PC-9 (cell line): ENCODE data around the gene ATP6V1G3. TPM values are rescaled to one million over a fixed set of nuclear protein-coding genes. Genes with fewer than 3 reads are reported as not detected.

Experiments
- BruUV-seq: library from RNA; stranded (reverse); fragments of 400-500 nt; replicated peaks from 2 replicates; lab custom pipeline; 2021; lab: Mats Ljungman, UMichigan
- CTCF ChIA-PET: fragments of 300-600 bp; sonication (Branson Sonifier 250); formaldehyde crosslinking; loops from one replicate; lab custom pipeline; 2022; ENCODE audit warnings: antibody characterized with exemption; lab: Charles Lee
- POLR2A ChIA-PET: fragments of 300-600 bp; sonication (Branson Sonifier 250); formaldehyde crosslinking; loops from one replicate; lab custom pipeline; 2022; ENCODE audit warnings: antibody characterized with exemption; ENCODE audit not compliant: unreplicated experiment; lab: Charles Lee
- DNase-seq, 2 experiments: peaks; one replicate each; pipeline versions ENCODE4 v3.0.0 to v3.0.0-alpha.2; 2015 to 2022; ENCODE audit warnings: mixed read lengths in 1 of 2
- H2AFZ ChIP-seq: fragments of 200-600 bp; sonication (generic); 2 replicates; pipeline ENCODE4 v1.8.1; 2017; ENCODE audit warnings: antibody characterized with exemption
- H3F3A ChIP-seq: fragments of 200-600 bp; sonication (generic); 2 replicates; pipeline ENCODE4 v1.8.1; 2017; ENCODE audit warnings: antibody characterized with exemption, mild to moderate bottlenecking, low read depth; ENCODE audit not compliant: insufficient read depth
- H3K27ac ChIP-seq: fragments of 200-600 bp; sonication (generic); 2 replicates; pipeline ENCODE4 v1.6.1; 2016; ENCODE audit warnings: mixed run types
- H3K27me3 ChIP-seq: fragments of 200-600 bp; sonication (generic); 2 replicates; pipeline ENCODE4 v1.6.1; 2016; ENCODE audit warnings: low read depth, mixed run types; ENCODE audit not compliant: insufficient read depth
- H3K36me3 ChIP-seq: fragments of 200-600 bp; sonication (generic); 2 replicates; pipeline ENCODE4 v1.6.1; 2016; ENCODE audit warnings: low read depth, mixed run types
- H3K4me1 ChIP-seq: fragments of 200-600 bp; sonication (generic); replicated peaks from 2 replicates; pipeline ENCODE4 v1.6.1; 2016; ENCODE audit warnings: mixed run types; ENCODE audit not compliant: insufficient read depth
- H3K4me2 ChIP-seq: fragments of 200-600 bp; sonication (generic); 2 replicates; pipeline ENCODE4 v1.6.1; 2017; ENCODE audit warnings: mixed run types
- H3K4me3 ChIP-seq: fragments of 200-600 bp; sonication (generic); 2 replicates; pipeline ENCODE4 v1.6.1; 2016; ENCODE audit warnings: mixed run types
- H3K79me2 ChIP-seq: fragments of 200-600 bp; sonication (generic); 2 replicates; pipeline ENCODE4 v1.6.1; 2017; ENCODE audit warnings: low read depth, mixed run types
- H3K9me2 ChIP-seq: fragments of 200-600 bp; sonication (generic); 2 replicates; pipeline ENCODE4 v1.8.1; 2017; ENCODE audit warnings: mild to moderate bottlenecking; ENCODE audit not compliant: insufficient read depth
- H3K9me3 ChIP-seq: fragments of 200-600 bp; sonication (generic); 2 replicates; pipeline ENCODE4 v1.8.1; 2016; ENCODE audit warnings: low read depth; ENCODE audit not compliant: insufficient read depth
- H4K20me1 ChIP-seq: fragments of 200-600 bp; sonication (generic); 2 replicates; pipeline ENCODE4 v1.8.1; 2017; ENCODE audit not compliant: insufficient read depth
- CTCF ChIP-seq: fragments of 200-600 bp; sonication (generic); conservative IDR thresholded peaks from 2 replicates; pipeline ENCODE4 v1.6.1; 2017; ENCODE audit warnings: mixed run types, antibody characterized with exemption, mild to moderate bottlenecking, moderate library complexity
- EZH2 ChIP-seq: fragments of 200-600 bp; sonication (generic); IDR thresholded peaks from 2 replicates; pipeline ENCODE4 v1.8.0; 2017; ENCODE audit warnings: antibody characterized with exemption, low read depth
- intact Hi-C: fragments of 100-400 bp; cut with micrococcal nuclease; formaldehyde crosslinking; loops from one replicate; pipeline ENCODE4 v1.10.0; 2022; ENCODE audit not compliant: unreplicated experiment
- total RNA-seq: library from RNA; stranded (reverse); gene quantifications from 2 replicates; pipeline ENCODE4 v1.2.3, GENCODE V29; 2021

ATP6V1G3 gene
- total RNA-seq, 1 experiment from 2014 or later = not detected

DNA sequence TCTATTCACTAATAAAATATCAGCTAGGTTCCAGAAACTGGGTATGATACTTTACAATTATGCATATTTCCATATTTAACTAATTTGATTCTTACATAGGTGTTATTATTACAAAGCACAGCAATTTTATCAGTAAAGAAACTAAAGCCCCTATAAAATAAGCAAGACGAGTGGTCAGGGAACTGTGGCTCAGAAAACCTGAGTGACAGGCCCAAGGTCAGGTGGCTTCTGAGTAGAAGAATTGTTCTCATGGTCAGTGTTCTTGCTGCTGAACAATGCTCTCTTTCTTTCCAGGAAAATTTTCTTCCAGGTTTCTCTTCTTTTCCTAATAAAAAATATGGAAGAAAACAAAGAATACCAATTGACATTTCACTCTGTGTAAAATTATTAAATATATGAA is 2.2 kb upstream of the ATP6V1G3 start:
- no peak overlapping the region for H3K4me2 ChIP-seq
- no peak for DNase-seq
- H3K9me2 ChIP-seq = no peaks in the 10 kb centered on the region
- H2AFZ ChIP-seq = no peak overlapping the region
- no peak overlapping the region for H3K27ac ChIP-seq
- TF ChIP-seq CTCF = no peak
- no peaks in the 10 kb centered on the region for H3K36me3 ChIP-seq
- no peak overlapping the region for H3K4me3 ChIP-seq
- POLR2A ChIA-PET = no interaction called here
- H3K4me1 ChIP-seq = no peaks in the 10 kb centered on the region
- intact Hi-C loops = no loop called here
- BruUV-seq = no TSS peak
- H3K9me3 ChIP-seq = no peaks in the 10 kb centered on the region
- H3K27me3 ChIP-seq = no peaks in the 10 kb centered on the region
- H4K20me1 ChIP-seq = no peaks in the 10 kb centered on the region
- no peaks in the 10 kb centered on the region for H3K79me2 ChIP-seq
- no peaks in the 10 kb centered on the region for H3F3A ChIP-seq
- CTCF ChIA-PET = no interaction called here

DNA sequence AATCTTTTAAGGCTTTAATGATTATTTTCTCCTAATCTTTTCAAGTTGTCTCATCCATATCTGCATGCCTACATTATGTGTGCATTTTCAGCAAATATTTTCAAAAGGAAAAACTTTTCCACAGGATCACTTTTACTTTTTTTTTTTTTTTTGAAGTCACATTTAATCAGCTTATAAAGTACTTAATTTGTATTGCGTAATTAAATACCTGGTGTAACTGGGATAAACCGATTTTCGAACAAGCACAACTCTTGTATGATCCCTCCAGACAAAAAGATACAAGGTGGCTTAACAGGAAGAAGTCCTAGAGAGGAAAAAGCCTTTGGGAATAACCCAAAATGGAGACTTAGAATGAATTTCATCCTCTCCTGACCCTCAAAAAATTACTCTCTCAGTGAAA is 1.3 kb upstream of the ATP6V1G3 start:
- Histone ChIP-seq H3K9me3 (no peaks in the 10 kb centered on the region), H2AFZ (no peak overlapping the region), H3F3A (no peaks in the 10 kb centered on the region), H3K27me3 (no peaks in the 10 kb centered on the region), H3K4me1 (no peaks in the 10 kb centered on the region), H3K4me3 (no peak overlapping the region), H3K9me2 (no peaks in the 10 kb centered on the region), H4K20me1 (no peaks in the 10 kb centered on the region), H3K79me2 (no peaks in the 10 kb centered on the region), H3K36me3 (no peaks in the 10 kb centered on the region), H3K27ac (no peak overlapping the region), H3K4me2 (no peak overlapping the region)
- DNase-seq = no peak
- TF ChIP-seq EZH2 (no peak), CTCF (no peak)
- BruUV-seq = no TSS peak
- ChIA-PET CTCF (interaction anchor here (0.6 to 0.7 kb wide), 2 partner anchors 126 to 182 kb away, joined by 3 to 7 read pairs; no protein-coding TSS in a partner anchor), POLR2A (no interaction called here)
- intact Hi-C loops = no loop called here

DNA sequence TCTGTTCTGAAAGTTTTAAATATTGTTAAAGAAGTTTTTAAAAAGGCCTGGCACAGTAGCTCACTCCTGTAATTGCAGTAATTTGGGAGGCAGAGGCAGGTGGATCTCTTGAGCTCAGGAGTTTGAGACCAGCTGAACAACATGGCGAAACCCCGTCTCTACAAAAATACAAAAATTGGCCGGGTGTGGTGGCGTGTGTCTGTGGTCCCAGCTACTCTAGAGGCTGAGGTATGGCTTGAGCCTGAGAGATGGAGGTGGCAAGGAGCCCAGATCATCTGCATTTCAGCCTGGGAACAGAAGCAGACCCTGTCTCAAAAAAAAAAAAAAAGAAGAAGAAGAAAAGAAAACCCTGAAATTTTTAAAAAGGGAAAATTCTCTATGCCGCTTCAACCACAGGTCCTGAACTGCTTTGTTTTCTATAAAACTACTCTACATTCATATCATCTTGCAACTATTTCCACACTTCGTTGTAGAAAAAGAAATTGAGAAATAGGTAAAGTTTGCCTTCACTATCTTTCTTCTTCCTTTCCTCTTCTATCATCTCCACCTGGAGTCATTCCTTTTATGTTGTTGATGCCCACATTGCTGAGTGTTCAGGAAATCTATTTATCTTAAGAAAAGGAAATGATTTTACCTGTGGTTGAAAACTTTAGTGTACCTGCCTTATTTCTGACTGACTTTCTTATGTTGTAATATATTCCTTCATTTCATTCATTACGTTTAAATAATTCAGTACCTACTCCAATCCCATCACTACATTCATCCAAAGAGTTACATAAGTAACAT is 1.7 kb downstream of the ATP6V1G3 start:
- Histone ChIP-seq H3K27ac (no peak overlapping the region), H3K4me1 (no peaks in the 10 kb centered on the region), H3K79me2 (no peaks in the 10 kb centered on the region), H3K9me2 (no peaks in the 10 kb centered on the region), H4K20me1 (no peaks in the 10 kb centered on the region), H3K9me3 (no peaks in the 10 kb centered on the region), H3K27me3 (no peaks in the 10 kb centered on the region), H2AFZ (no peak overlapping the region), H3K36me3 (no peaks in the 10 kb centered on the region), H3K4me2 (no peak overlapping the region), H3K4me3 (no peak overlapping the region), H3F3A (no peaks in the 10 kb centered on the region)
- TF ChIP-seq CTCF (no peak), EZH2 (no peak)
- CTCF ChIA-PET = interaction anchor here (0.8 kb wide), 1 partner anchor 141 kb away, joined by 5 read pairs; no protein-coding TSS in a partner anchor
- no TSS peak for BruUV-seq
- intact Hi-C loops = no loop called here
- POLR2A ChIA-PET = interaction anchor here (0.6 kb wide), 1 partner anchor 16 kb away, joined by 3 read pairs; no protein-coding TSS in a partner anchor
- DNase-seq = no peak
